Kidney epithelial cell (primary cell): ENCODE results near the gene CYGB. TPM values are rescaled to one million over a fixed set of nuclear protein-coding genes. Genes with fewer than 3 reads are reported as not detected.

Source experiments
- DNase-seq: peaks from one replicate; pipeline ENCODE4 v3.0.0-alpha.2; 2010; ENCODE audit warnings: low read depth
- H3K27me3 ChIP-seq: 2 replicates; pipeline ENCODE4 v1.6.0; 2011; ENCODE audit warnings: low read length; ENCODE audit not compliant: control insufficient read depth, insufficient read depth
- H3K36me3 ChIP-seq: 2 replicates; pipeline ENCODE4 v1.5.1; 2011; ENCODE audit warnings: low read length; ENCODE audit not compliant: control insufficient read depth, insufficient read depth
- H3K4me3 ChIP-seq: 2 replicates; pipeline ENCODE4 v1.5.1; 2011; ENCODE audit warnings: low read depth, mild to moderate bottlenecking, control low read depth, low read length
- total RNA-seq: library from RNA; depleted of rRNA; stranded (reverse); fragments of >200 nt; gene quantifications from 2 replicates; pipeline ENCODE4 v1.2.3, GENCODE V29; 2015
- TF ChIP-seq, protein P1 (sequence below): IDR thresholded peaks from 2 replicates; pipeline ENCODE4 v1.5.1; 2011; ENCODE audit warnings: mild to moderate bottlenecking, moderate library complexity, low read length, control low read depth, inconsistent platforms; ENCODE audit not compliant: insufficient read depth, poor library complexity, severe bottlenecking

CYGB gene
- total RNA-seq, 1 donor from 2014 or later = 16.9 TPM

DNA sequence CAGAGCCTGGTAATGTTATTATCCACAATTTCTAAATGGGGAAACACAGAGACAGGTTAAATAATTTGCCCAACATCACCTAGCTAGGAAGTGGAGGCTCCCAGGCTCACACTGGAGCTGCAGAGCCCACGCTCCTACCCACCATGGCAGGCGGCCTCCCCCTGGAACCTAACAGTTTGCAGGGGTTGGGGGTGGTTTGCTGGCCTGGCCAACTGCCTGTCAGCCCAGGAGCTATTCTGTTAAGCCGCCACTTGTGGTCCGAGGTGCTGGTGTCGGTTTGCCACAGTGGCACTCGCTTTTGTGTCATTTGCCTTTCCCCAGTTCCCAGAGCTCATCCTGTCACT, 5.9 kb upstream of the CYGB start:
- no peak for DNase-seq
- Histone ChIP-seq H3K27me3 (peaks cover 11% of the 10 kb centered on the region), H3K4me3 (no peak overlapping the region), H3K36me3 (no peaks in the 10 kb centered on the region)
- TF ChIP-seq, protein P1, sequence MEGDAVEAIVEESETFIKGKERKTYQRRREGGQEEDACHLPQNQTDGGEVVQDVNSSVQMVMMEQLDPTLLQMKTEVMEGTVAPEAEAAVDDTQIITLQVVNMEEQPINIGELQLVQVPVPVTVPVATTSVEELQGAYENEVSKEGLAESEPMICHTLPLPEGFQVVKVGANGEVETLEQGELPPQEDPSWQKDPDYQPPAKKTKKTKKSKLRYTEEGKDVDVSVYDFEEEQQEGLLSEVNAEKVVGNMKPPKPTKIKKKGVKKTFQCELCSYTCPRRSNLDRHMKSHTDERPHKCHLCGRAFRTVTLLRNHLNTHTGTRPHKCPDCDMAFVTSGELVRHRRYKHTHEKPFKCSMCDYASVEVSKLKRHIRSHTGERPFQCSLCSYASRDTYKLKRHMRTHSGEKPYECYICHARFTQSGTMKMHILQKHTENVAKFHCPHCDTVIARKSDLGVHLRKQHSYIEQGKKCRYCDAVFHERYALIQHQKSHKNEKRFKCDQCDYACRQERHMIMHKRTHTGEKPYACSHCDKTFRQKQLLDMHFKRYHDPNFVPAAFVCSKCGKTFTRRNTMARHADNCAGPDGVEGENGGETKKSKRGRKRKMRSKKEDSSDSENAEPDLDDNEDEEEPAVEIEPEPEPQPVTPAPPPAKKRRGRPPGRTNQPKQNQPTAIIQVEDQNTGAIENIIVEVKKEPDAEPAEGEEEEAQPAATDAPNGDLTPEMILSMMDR = no peak

DNA sequence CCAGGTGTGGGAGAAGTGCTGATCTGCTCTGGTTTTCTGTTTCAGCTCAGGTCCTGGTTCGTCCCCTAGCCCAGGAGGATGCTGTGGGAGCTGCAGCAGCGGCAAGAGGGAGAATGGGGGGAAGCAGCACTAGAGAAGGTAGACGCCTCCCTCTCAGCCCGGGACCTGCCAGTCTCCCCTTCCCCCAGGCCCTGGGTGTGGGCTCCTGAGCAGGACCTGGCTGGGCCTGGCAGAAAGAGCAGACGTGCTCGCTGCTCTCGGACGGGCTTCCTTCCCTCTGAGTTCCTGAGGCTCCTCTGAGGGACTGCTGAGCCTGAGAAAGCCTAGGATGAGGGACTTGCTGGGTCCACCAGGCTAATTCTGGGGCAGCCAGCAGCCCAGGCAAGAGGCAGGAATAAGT, 5.5 kb upstream of the CYGB start:
- DNase-seq = no peak
- no peak overlapping the region for H3K4me3 ChIP-seq
- TF ChIP-seq, protein P1 = no peak
- peaks cover 15% of the 10 kb centered on the region for H3K27me3 ChIP-seq
- no peaks in the 10 kb centered on the region for H3K36me3 ChIP-seq

DNA sequence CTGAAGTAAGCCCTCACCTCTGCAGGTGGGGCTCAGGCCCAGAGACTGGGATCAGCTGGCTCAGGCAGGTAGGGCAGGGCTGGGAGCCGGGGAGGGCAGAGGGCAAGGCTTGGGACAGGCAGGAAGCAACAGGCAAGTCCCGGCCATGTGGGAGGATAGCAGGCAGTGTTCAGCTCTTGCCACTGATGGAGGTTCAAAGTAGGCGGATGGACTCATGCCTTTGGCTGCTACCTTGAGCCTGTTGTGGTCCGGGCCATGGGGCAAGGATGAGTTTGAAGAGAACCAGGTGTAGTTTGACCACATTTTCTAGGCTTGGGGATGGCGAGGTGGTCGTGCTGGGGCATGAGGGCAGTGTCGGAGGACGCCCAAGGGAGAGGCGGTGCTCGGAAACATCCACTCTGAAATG, 5.1 kb upstream of the CYGB start:
- TF ChIP-seq, protein P1 = no peak
- no peak overlapping the region for H3K4me3 ChIP-seq
- DNase-seq = no peak
- no peaks in the 10 kb centered on the region for H3K36me3 ChIP-seq
- peaks cover 15% of the 10 kb centered on the region for H3K27me3 ChIP-seq

DNA sequence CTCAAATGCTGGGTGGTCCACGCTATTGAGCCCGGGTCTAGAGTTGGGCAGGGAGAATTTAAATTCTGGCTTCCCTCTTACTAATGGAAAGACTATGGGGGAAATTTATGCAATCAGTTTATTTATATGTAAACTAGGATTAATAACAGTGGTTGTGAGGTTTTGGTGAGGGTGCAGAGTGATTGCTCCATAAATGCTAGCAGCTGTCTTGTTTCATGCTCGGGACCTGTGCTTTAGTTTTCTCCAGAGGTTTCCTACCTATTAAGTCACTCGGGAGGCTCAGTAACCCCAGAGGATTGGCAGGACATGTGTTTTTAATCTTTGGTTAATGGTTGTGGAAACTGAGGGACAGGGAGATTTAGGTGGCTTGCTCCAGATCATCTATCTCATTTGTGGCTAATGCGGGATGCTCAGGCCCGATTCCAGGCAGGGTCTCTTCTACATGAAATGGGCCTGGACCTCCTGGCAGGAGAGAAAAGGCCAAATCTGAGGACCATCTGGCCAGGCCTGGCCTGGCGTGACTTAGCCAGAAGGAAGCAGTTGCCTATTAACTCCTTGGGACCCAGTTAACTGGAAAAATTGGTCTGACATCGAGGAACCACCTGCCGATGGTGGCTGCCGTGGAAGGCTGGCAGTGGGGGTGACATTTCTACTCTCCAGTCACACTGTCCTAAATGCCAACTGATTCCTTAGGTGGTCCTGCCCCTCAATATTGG, 4.4 kb upstream of the CYGB start:
- peaks cover 15% of the 10 kb centered on the region for H3K27me3 ChIP-seq
- H3K4me3 ChIP-seq = no peak overlapping the region
- DNase-seq = no peak
- no peaks in the 10 kb centered on the region for H3K36me3 ChIP-seq
- TF ChIP-seq, protein P1 = no peak

DNA sequence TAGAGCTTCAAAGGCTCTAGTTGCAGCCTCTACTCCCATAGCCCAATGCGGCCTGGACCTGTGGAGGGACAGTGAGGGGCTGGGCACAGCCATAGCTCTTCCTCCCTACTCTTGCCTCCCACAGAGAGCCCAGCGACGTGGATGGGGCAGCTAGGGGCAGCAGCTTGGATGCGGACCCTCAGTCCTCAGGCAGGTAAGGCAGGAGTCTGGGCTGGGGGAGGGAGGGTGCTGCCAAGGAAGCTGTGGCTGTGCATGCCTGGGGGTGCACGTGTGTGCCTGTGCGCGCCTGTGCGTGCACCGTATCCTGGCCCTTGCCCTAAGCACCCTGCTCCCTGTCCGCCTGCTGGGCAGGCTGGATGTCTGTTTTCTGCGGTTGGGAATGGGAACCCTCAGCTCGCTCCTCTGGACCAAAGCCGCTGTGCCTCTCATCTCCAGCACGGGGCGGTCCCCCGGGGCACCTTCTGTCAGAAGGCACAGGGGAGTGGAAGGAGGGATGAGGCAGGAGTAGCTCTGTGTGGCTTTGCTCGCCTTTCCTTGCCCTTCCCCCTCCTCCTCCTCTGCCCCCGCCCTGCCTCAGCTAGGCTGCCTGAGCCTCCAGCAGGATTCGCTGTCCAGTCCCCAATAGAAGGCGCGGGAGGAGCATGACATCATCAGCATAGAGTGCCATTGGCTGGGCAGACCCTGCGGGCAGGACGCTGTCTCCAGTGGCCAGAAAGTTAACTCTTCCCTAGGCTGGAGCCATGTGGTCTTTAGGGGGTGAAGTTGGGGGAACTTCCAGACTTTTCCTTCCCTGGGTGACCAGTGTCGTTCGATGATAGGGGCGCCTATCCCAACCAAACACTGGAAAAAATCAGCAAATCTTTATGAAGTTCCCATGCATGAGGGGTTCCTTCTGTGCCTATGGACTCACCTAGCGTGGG, 3.1 kb upstream of the CYGB start:
- Histone ChIP-seq H3K36me3 (no peaks in the 10 kb centered on the region), H3K4me3 (peak overlapping the region; percentile 23), H3K27me3 (peaks cover 15% of the 10 kb centered on the region)
- TF ChIP-seq, protein P1 = peak; percentile 3
- peak; percentile 86 for DNase-seq
